ENCODE results near the gene TNFRSF13B.
"Not testable (repeated sequence)": the region's sequence is repeated elsewhere in the genome, so short reads cannot be mapped to it uniquely, and the experiment has no call there.

Gene TNFRSF13B

GRCh38 chr17:16924696-16925440 lies 47.0 kb downstream of the TNFRSF13B start:
- no peak for DNase-seq

- no peak for DNase-seq
Observed at GRCh38 chr17:16923904-16924695, 47.8 kb downstream of the TNFRSF13B start.

GRCh38 chr17:16923097-16923903 lies 48.6 kb downstream of the TNFRSF13B start:
- no peak for DNase-seq

- no peak for DNase-seq
Observed at GRCh38 chr17:16922386-16923096, 49.4 kb downstream of the TNFRSF13B start.

GRCh38 chr17:16921451-16921850 lies 50.5 kb downstream of the TNFRSF13B start:
- DNase-seq = not testable (repeated sequence)

GRCh38 chr17:16920628-16921020 lies 51.3 kb downstream of the TNFRSF13B start:
- DNase-seq = no peak

GRCh38 chr17:16919663-16920627 lies 52.0 kb downstream of the TNFRSF13B start:
- no peak for DNase-seq

GRCh38 chr17:16918443-16918842 lies 53.5 kb downstream of the TNFRSF13B start:
- DNase-seq = no peak

- DNase-seq = no peak
Observed at GRCh38 chr17:16917671-16918394, 54.1 kb downstream of the TNFRSF13B start.

- no peak for DNase-seq
Observed at GRCh38 chr17:16916557-16916920, 55.4 kb downstream of the TNFRSF13B start.

- no peak for DNase-seq
Observed at GRCh38 chr17:16915752-16916556, 56.0 kb downstream of the TNFRSF13B start.

GRCh38 chr17:16913463-16913862 lies 58.5 kb downstream of the TNFRSF13B start:
- DNase-seq = no peak

GRCh38 chr17:16912021-16912962 lies 59.6 kb downstream of the TNFRSF13B start:
- no peak for DNase-seq

- DNase-seq = no peak
Observed at GRCh38 chr17:16911141-16911937, 60.6 kb downstream of the TNFRSF13B start.

GRCh38 chr17:16910341-16910740 lies 61.6 kb downstream of the TNFRSF13B start:
- no peak for DNase-seq

- no peak for DNase-seq
Observed at GRCh38 chr17:16909472-16910246, 62.3 kb downstream of the TNFRSF13B start.

- DNase-seq = no peak
Observed at GRCh38 chr17:16908273-16908672, 63.6 kb downstream of the TNFRSF13B start.
